GM10248 (cell line): ENCODE measurements around the gene UQCRQ.

Experiments used
- CTCF ChIA-PET: fragments of 300-600 bp; sonication (Branson Sonifier 250); formaldehyde crosslinking; extraction: SDS; loops from one replicate; lab custom pipeline; 2021; ENCODE audit warnings: antibody characterized with exemption; lab: Yijun Ruan, JAX
- POLR2A ChIA-PET: fragments of 350-650 bp; sonication (Branson Sonifier 250); formaldehyde crosslinking; extraction: SDS; loops from one replicate; lab custom pipeline; 2020; ENCODE audit warnings: antibody characterized with exemption; lab: Yijun Ruan, JAX
- DNase-seq: peaks from one replicate; pipeline ENCODE4 v3.0.0; 2012; ENCODE audit errors: extremely low spot score
- CTCF ChIP-seq: IDR thresholded peaks from 2 replicates; pipeline ENCODE4 v1.5.1; 2012; ENCODE audit warnings: mild to moderate bottlenecking, low read depth; ENCODE audit errors: extremely low read depth, missing control alignments, control extremely low read depth

Gene UQCRQ

GRCh38 chr5:132871459-132872284 lies 5.2 kb downstream of the UQCRQ start:
- ChIA-PET POLR2A (no interaction called here), CTCF (interaction anchor here (0.9 to 8.0 kb wide), 7 partner anchors 13 to 366 kb away, joined by 3 to 72 read pairs (median 3); no protein-coding TSS in a partner anchor)
- TF ChIP-seq CTCF, result no peak
- DNase-seq, result no peak

DNA sequence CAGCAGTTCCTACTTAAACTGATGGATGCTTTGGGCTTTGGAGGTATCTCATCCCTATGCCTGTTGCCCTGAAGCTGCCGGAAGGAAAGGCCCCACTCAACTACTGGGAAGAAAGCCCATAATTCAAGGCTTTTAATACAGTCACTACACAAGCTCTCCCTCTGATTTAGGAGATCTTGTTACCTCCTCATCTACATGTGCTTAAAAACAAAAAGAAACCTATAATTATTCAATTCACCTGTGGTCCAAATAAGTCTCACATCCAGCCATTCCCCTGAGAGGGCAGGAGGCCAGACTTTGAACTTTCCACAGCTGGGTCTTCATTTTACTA lies 6.3 kb downstream of the UQCRQ start:
- TF ChIP-seq CTCF, result no peak
- ChIA-PET POLR2A (no interaction called here), CTCF (interaction anchor here (1.0 to 8.0 kb wide), 4 partner anchors 12 to 367 kb away, joined by 3 to 72 read pairs (median 5); no protein-coding TSS in a partner anchor)
- no peak for DNase-seq

DNA sequence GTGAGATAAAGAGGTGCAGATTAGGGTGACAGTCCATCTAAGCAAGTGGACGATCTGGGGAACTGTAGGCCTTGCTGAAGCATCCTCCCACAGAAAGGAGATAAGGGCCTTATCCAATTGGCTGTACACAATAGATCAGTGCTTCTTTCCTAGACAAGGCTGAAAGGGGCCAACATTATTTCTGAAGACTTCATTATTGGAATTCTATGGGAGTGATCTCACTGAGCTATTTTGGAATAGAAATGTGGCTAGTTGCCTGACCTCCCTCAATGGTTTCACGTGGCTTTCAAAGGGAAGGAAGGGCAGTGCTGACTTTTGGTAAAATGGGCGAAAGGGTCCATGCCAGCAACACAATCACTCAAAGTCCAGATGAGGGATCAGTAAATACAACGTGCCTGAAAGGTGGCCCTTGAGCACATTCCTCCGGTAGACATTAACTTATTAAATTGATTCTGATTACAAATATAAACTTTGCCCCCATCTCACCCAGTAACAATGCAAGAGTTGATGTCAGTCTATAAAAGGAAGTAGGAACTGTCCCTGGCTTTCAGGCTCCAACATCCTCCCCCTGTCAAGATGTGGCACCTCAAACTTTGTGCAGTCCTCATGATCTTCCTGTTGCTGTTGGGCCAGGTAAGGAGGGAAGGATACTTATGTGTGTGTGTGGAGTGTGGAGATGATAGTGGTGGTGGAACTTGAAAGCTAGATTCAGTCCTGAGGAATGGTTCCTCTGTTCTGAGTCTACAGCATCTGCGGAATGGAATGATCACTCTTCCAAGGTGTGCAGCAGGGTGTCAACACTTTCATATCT lies 6.9 kb downstream of the UQCRQ start, which contains the start of gene LEAP2:
LEAP2 (plus strand) TSS at position 550 of the 811 bp plus-strand sequence; CDS start at position 577, 27 bp downstream.
- POLR2A ChIA-PET, result no interaction called here
- TF ChIP-seq CTCF, result no peak
- DNase-seq, result no peak
- CTCF ChIA-PET, result interaction anchor here (1.2 to 8.0 kb wide), 6 partner anchors 11 to 347 kb away, joined by 3 to 72 read pairs (median 4); partner anchors contain the start of gene SHROOM1

- POLR2A ChIA-PET, result no interaction called here
- no peak for TF ChIP-seq CTCF
- CTCF ChIA-PET, result interaction anchor here (1.2 to 8.0 kb wide), 4 partner anchors 11 to 347 kb away, joined by 3 to 72 read pairs (median 4); partner anchors contain the start of gene SHROOM1
- no peak for DNase-seq
Observed at GRCh38 chr5:132873930-132874271, 7.5 kb downstream of the UQCRQ start.

GRCh38 chr5:132876020-132876759 lies 9.7 kb downstream of the UQCRQ start:
- ChIA-PET CTCF (interaction anchor here (1.3 to 2.6 kb wide), 4 partner anchors 8 to 46 kb away, joined by 5 to 9 read pairs (median 6); partner anchors contain the start of genes GDF9, SHROOM1 and UQCRQ), POLR2A (no interaction called here)
- TF ChIP-seq CTCF, result no peak
- DNase-seq, result no peak
